OCI-LY3 (cell line): ENCODE measurements around the gene TUBGCP6.

Experiments used
- CTCF ChIP-seq: fragments of 200-600, 300-600 bp; sonication (generic); IDR thresholded peaks from 2 replicates; pipeline ENCODE4 v1.5.1; 2014; ENCODE audit warnings: antibody characterized with exemption, low read length, low read depth
- EZH2phosphoT487 ChIP-seq: fragments of 200-600 bp; shearing (Covaris generic); IDR thresholded peaks from 2 replicates; pipeline ENCODE4 v1.6.1; 2018; ENCODE audit warnings: antibody characterized with exemption, mixed run types, low read depth

- no peak for TF ChIP-seq CTCF
- no peak for TF ChIP-seq EZH2phosphoT487
Measured at GRCh38 chr22:50225200-50225969, 19.4 kb downstream of the TUBGCP6 start.
